Measurements from ENCODE around the gene RFNG.

- TF ChIP-seq POLR2A (IDR thresholded peaks at IDR 0.05) (no peak), CTCF (IDR thresholded peaks at IDR 0.05) (no peak), EP300 (IDR thresholded peaks at IDR 0.05) (no peak)
Measured at GRCh38 chr17:82012640-82013295, 38.8 kb downstream of the RFNG start.
